Kidney (tissue), 14 donors: Measurements from ENCODE around the gene XPO6. TPM values are rescaled to one million over a fixed set of nuclear protein-coding genes. Genes with fewer than 3 reads are reported as not detected.

Experiments
- DNase-seq, 5 donors: peaks; one replicate each; pipeline ENCODE4 v3.0.0-alpha.2; 2013 to 2020
- FAIRE-seq: peaks from 2 replicates; lab custom pipeline; 2012; peaks lifted over from hg19 to GRCh38; lab: Jason Lieb, UNC
- H3K27ac ChIP-seq, 2 donors: one replicate each; pipeline ENCODE4 v1.7.0; 2013; ENCODE audit warnings: low read depth in 2 of 2, low read length in 2 of 2, inconsistent platforms in 1 of 2
- H3K27me3 ChIP-seq: one replicate; pipeline ENCODE4 v1.7.1; 2013; ENCODE audit warnings: low read length, inconsistent platforms; ENCODE audit not compliant: control insufficient read depth, insufficient read depth
- H3K36me3 ChIP-seq, 3 donors: one replicate each; pipeline versions ENCODE4 v1.7.0 to v1.7.1; 2013; ENCODE audit warnings: low read length in 3 of 3, control low read depth in 1 of 3, inconsistent platforms in 1 of 3; ENCODE audit not compliant: insufficient read depth in 3 of 3, control insufficient read depth in 2 of 3
- H3K4me1 ChIP-seq, 3 donors: one replicate each; pipeline versions ENCODE4 v1.7.0 to v1.7.1; 2013; ENCODE audit warnings: low read length in 3 of 3, inconsistent platforms in 1 of 3, low read depth in 1 of 3; ENCODE audit not compliant: control insufficient read depth in 2 of 3, insufficient read depth in 2 of 3
- H3K4me3 ChIP-seq, 3 donors: one replicate each; pipeline versions ENCODE4 v1.7.0 to v1.8.1; 2013; ENCODE audit warnings: low read length in 3 of 3, control low read depth in 1 of 3, inconsistent platforms in 1 of 3
- H3K9ac ChIP-seq, 3 donors: one replicate each; pipeline versions ENCODE4 v1.7.0 to v1.7.1; 2013; ENCODE audit warnings: low read length in 3 of 3, control low read depth in 1 of 3, inconsistent platforms in 1 of 3
- H3K9me3 ChIP-seq, 3 donors: one replicate each; pipeline versions ENCODE4 v1.7.0 to v1.7.1; 2013; ENCODE audit warnings: low read length in 3 of 3, control low read depth in 1 of 3, inconsistent platforms in 1 of 3; ENCODE audit not compliant: control insufficient read depth in 2 of 3, insufficient read depth in 1 of 3
- intact Hi-C: fragments of 100-400 bp; cut with DNase I; formaldehyde crosslinking; loops from one replicate; pipeline ENCODE4 v1.11.1; 2022
- polyA plus RNA-seq: library from polyadenylated mRNA; stranded (reverse); fragments of 350-450 nt; fragmentation: Illumina TruSeq; extraction: RNeasy Lipid Tissue Mini Kit (QIAGEN cat#74804); gene quantifications from one replicate; pipeline ENCODE4 v1.2.3, GENCODE V29; 2014; ENCODE audit warnings: low read depth, low replicate concordance; ENCODE audit not compliant: insufficient read depth
- total RNA-seq: library from RNA; stranded (reverse); fragmentation: NEBNext Ultra II Directional; extraction: Animal tissue kit (Norgen Biotek cat#: 25700); gene quantifications from one replicate; pipeline ENCODE4 v1.2.1, GENCODE V29; 2021
- TF ChIP-seq, protein P1 (sequence below): IDR thresholded peaks from 3 replicates; pipeline ENCODE4 v1.5.1; 2012; ENCODE audit warnings: mild to moderate bottlenecking, moderate library complexity, borderline replicate concordance; ENCODE audit not compliant: insufficient read depth; ENCODE audit errors: extremely low read depth
- donor health status: control.
- donor health status: control.
- donor health status: control.
- donor health status: control.
- donor health status: control.
- donor health status: DM: yes; HTN: yes; CAD: no.
- donor health status: Normal renal cell carcinoma (clear cell type).

The XPO6 gene
- total and polyA plus RNA-seq, 2 donors from 2014 or later: 57.2 to 98.8 TPM

DNA sequence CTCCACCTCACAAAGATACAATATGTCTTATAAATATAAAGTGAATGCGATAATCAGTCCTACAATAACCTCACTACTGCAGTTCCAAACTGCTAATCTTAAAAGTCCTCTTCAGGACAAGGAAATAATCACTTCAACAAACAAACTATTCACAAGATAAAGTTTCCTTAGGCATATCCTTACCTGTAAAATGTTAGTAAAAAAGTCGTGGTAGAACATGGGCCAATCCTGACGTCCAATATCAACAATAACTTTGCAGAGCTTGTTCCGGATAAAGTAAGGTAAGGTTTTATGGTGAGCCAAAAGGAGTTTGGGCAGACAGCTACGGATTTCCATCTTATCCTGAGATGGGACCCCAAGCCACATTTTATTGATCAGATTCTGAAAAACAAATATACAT, 36.0 kb downstream of the XPO6 start:
- FAIRE-seq (no peak), DNase-seq (no peak)
- peaks cover 4 to 22% (median 9%) of the 10 kb centered on the region in 3 donors for H3K36me3 ChIP-seq

DNA sequence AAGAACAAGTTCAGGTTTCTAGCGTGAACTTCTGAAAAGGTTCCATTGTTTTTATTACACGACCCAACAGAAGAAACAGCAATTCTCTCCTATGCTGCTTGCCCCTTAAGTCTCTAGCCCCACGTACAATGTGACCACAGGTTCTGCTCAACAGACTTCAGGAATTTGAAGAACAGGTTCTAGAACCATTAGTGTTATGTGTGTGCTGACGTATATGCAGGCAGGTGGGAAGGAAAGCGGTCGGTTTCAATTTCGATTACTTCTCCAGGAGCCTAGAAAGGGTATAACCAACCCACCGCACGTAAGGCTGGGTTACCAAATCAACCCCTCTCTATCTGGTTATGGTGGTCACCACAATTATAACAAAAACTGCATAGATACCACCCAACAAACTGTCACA, 39.4 kb downstream of the XPO6 start:
- Histone ChIP-seq H3K4me3 (no peak overlapping the region), H3K4me1 (no peaks in the 10 kb centered on the region), H3K9ac (peak overlapping the region in 1 of 3 donors; percentile 17), H3K9me3 (no peaks in the 10 kb centered on the region), H3K27ac (no peak overlapping the region), H3K27me3 (no peaks in the 10 kb centered on the region), H3K36me3 (peaks cover 4 to 34% (median 17%) of the 10 kb centered on the region in 3 donors)
- TF ChIP-seq, protein P1, sequence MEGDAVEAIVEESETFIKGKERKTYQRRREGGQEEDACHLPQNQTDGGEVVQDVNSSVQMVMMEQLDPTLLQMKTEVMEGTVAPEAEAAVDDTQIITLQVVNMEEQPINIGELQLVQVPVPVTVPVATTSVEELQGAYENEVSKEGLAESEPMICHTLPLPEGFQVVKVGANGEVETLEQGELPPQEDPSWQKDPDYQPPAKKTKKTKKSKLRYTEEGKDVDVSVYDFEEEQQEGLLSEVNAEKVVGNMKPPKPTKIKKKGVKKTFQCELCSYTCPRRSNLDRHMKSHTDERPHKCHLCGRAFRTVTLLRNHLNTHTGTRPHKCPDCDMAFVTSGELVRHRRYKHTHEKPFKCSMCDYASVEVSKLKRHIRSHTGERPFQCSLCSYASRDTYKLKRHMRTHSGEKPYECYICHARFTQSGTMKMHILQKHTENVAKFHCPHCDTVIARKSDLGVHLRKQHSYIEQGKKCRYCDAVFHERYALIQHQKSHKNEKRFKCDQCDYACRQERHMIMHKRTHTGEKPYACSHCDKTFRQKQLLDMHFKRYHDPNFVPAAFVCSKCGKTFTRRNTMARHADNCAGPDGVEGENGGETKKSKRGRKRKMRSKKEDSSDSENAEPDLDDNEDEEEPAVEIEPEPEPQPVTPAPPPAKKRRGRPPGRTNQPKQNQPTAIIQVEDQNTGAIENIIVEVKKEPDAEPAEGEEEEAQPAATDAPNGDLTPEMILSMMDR: no peak
- DNase-seq (no peak), FAIRE-seq (no peak)
- intact Hi-C loops: no loop called here

More for the DNA sequence above, 36.0 kb downstream of the XPO6 start:
- no peaks in the 10 kb centered on the region for H3K9me3 ChIP-seq
- no peak overlapping the region for H3K27ac ChIP-seq
- no peaks in the 10 kb centered on the region for H3K4me1 ChIP-seq
- H3K27me3 ChIP-seq: no peaks in the 10 kb centered on the region
- no peak overlapping the region for H3K4me3 ChIP-seq
- no peak overlapping the region for H3K9ac ChIP-seq
- intact Hi-C loops: no loop called here
- TF ChIP-seq, protein P1: no peak

DNA sequence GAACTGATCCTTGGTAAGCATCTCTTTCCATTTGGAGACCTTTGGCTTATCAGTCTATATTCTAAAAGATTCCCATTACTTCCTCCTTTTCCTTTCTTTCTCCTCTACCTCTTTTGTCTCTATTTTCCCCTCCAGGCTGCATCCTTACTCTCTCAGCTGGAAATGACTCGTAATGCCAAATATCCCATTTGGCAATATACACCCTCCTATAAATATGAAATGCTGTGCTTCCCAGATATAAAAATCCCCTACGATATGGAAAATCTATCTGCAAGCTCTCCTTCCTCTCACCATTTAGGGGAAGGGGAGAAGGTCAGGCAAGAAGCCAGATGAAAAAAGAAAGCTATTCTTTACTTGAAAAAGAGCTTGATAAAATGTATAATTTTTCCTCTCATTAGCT, 39.9 kb downstream of the XPO6 start:
- Histone ChIP-seq H3K4me1 (no peaks in the 10 kb centered on the region), H3K9me3 (no peaks in the 10 kb centered on the region), H3K9ac (no peak overlapping the region), H3K27me3 (no peaks in the 10 kb centered on the region), H3K4me3 (no peak overlapping the region), H3K36me3 (peaks cover 2 to 34% (median 21%) of the 10 kb centered on the region in 3 donors), H3K27ac (no peak overlapping the region)
- FAIRE-seq: no peak
- intact Hi-C loops: no loop called here
- DNase-seq: no peak
- TF ChIP-seq, protein P1: no peak

DNA sequence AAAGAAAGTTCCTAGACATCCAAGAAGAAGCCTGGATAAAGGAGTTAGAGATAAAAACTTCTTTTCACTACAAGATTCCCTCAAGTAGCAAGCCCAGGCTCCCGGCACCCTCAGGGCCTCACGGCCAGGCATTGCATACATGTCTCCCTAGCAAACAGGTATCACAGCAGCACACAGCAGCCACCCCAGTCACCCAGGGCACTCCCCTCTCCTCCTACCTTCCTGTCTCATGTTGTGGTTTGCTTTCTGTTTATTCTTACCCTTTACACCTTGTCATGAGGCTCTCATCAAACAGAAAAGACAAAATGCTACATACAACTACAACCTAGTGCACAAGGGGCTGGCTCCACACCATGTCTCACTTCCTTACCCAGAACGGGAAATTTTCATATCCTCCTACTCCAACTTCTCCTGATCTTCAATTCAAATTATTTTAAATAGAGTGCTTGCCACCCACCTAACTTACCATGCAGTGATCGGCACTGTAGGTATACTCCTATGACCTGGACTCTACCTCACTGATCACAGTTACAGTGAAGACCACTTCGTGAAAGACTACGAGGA, 42.7 kb downstream of the XPO6 start:
- Histone ChIP-seq H3K4me3 (no peak overlapping the region), H3K27me3 (no peaks in the 10 kb centered on the region), H3K9me3 (no peaks in the 10 kb centered on the region), H3K9ac (no peak overlapping the region), H3K36me3 (peaks cover 2 to 37% (median 24%) of the 10 kb centered on the region in 3 donors), H3K4me1 (no peaks in the 10 kb centered on the region), H3K27ac (no peak overlapping the region)
- intact Hi-C loops: no loop called here
- FAIRE-seq (no peak), DNase-seq (no peak)
- TF ChIP-seq, protein P1: no peak
